ENCODE data around the gene PIH1D1.
"Not testable (repeated sequence)": the region's sequence is repeated elsewhere in the genome, so short reads cannot be mapped to it uniquely, and the experiment has no call there.

PIH1D1 gene

DNA sequence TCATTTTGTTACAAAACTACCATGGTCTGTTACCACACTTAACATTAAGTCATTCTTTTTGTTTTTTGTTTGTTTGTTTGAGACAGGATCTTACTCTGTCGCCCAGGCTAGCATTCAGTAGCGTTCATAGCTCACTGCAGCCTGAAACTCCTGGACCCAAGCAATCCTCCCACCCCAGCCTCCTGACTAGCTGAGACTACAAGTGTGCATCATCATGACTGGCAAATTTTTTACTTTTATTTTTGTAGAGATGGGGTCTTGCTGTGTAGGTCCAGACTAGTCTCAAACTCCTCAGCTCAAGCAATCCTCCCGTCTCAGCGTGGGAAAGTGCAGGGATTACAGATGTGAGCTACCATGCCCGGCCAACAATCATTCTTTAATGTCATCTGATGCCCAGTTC lies 4.7 kb upstream of the PIH1D1 start:
- Histone ChIP-seq H3K4me1 (ENCODE audit: control insufficient read depth in 1 of 2, insufficient read depth in 2 of 2, low read length in 2 of 2) (peaks cover 7 to 12% of the 10 kb centered on the region in 2 donors), H3K27me3 (ENCODE audit: control insufficient read depth in 1 of 2, insufficient read depth in 2 of 2, low read length in 2 of 2) (no peaks in the 10 kb centered on the region), H3K36me3 (ENCODE audit: control insufficient read depth in 1 of 2, insufficient read depth in 2 of 2, low read length in 2 of 2) (peaks cover 3 to 9% of the 10 kb centered on the region in 2 donors), H3K9ac (ENCODE audit: low read depth in 1 of 2, low read length in 2 of 2) (no peak overlapping the region), H3K4me3 (ENCODE audit: low read depth in 1 of 2, low read length in 2 of 2) (no peak overlapping the region), H3K9me3 (ENCODE audit: control insufficient read depth in 1 of 2, low read length in 2 of 2) (no peaks in the 10 kb centered on the region), H3K27ac (ENCODE audit: low read depth, low read length) (no peak overlapping the region)

DNA sequence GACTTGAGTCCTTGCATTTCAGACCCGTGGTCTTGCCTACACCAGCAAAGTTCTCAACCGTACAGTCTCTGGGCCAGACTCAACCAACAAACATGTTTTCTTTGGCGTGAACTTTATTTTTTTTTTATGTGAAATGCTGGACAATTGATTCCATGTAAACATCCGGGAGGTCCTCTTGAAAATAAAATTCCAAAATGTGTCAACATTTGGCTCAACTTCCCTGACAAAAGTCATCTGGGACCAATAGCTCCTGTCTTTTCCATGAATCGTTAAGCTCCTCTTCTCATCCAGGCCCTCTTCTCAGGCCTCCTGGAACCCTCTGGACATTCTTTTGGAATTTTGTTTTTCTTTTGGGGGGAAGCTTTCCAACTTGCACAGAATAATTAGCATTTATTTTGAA lies 4.2 kb upstream of the PIH1D1 start:
- Histone ChIP-seq H3K27me3 (ENCODE audit: control insufficient read depth in 1 of 2, insufficient read depth in 2 of 2, low read length in 2 of 2) (no peaks in the 10 kb centered on the region), H3K9me3 (ENCODE audit: control insufficient read depth in 1 of 2, low read length in 2 of 2) (no peaks in the 10 kb centered on the region), H3K27ac (ENCODE audit: low read depth, low read length) (no peak overlapping the region), H3K4me3 (ENCODE audit: low read depth in 1 of 2, low read length in 2 of 2) (no peak overlapping the region), H3K9ac (ENCODE audit: low read depth in 1 of 2, low read length in 2 of 2) (no peak overlapping the region), H3K36me3 (ENCODE audit: control insufficient read depth in 1 of 2, insufficient read depth in 2 of 2, low read length in 2 of 2) (peaks cover 3 to 8% of the 10 kb centered on the region in 2 donors), H3K4me1 (ENCODE audit: control insufficient read depth in 1 of 2, insufficient read depth in 2 of 2, low read length in 2 of 2) (peaks cover 8 to 14% of the 10 kb centered on the region in 2 donors)

DNA sequence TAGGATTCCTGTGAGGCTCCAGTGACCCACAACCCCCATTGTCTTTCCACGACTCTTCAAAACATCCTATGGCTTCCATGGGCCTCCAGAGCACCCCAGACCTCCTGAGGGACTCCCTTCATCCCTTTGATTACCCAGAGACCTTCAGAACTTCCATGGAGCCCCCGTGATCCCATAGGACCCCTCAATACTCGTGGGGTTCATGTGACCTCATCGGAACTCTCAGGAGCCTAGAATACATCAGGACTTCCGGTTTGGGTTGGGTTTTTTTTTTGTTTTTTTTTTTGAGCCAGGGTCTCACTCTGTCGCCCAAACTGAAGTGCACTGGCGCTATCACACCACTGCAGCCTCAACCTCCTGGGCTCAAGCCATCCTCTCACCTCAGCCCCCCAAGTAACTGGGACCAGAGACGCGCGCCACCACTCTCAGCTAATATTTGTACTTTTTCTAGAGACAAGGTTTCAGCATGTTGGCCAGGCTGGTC lies 2.2 kb upstream of the PIH1D1 start:
- H3K36me3 ChIP-seq (ENCODE audit: control insufficient read depth in 1 of 2, insufficient read depth in 2 of 2, low read length in 2 of 2) = peaks cover 0 to 10% of the 10 kb centered on the region in 2 donors
- H3K27me3 ChIP-seq (ENCODE audit: control insufficient read depth in 1 of 2, insufficient read depth in 2 of 2, low read length in 2 of 2) = no peaks in the 10 kb centered on the region
- H3K4me3 ChIP-seq (ENCODE audit: low read depth in 1 of 2, low read length in 2 of 2) = peak overlapping the region; percentile 80 to 88
- peaks cover 13 to 21% of the 10 kb centered on the region in 2 donors for H3K4me1 ChIP-seq (ENCODE audit: control insufficient read depth in 1 of 2, insufficient read depth in 2 of 2, low read length in 2 of 2)
- H3K27ac ChIP-seq (ENCODE audit: low read depth, low read length) = peak overlapping the region; percentile 93
- no peaks in the 10 kb centered on the region for H3K9me3 ChIP-seq (ENCODE audit: control insufficient read depth in 1 of 2, low read length in 2 of 2)
- peak overlapping the region; percentile 74 to 91 for H3K9ac ChIP-seq (ENCODE audit: low read depth in 1 of 2, low read length in 2 of 2)

- H3K27me3 ChIP-seq (ENCODE audit: control insufficient read depth in 1 of 2, insufficient read depth in 2 of 2, low read length in 2 of 2) = no peaks in the 10 kb centered on the region
- peak within 1 kb of the TSS; percentile 74 to 91 for H3K9ac ChIP-seq (ENCODE audit: low read depth in 1 of 2, low read length in 2 of 2)
- no peaks in the 10 kb centered on the region for H3K9me3 ChIP-seq (ENCODE audit: control insufficient read depth in 1 of 2, low read length in 2 of 2)
- peaks cover 13 to 16% of the 10 kb centered on the region in 2 donors for H3K4me1 ChIP-seq (ENCODE audit: control insufficient read depth in 1 of 2, insufficient read depth in 2 of 2, low read length in 2 of 2)
- peaks cover 0 to 16% of the 10 kb centered on the region in 2 donors for H3K36me3 ChIP-seq (ENCODE audit: control insufficient read depth in 1 of 2, insufficient read depth in 2 of 2, low read length in 2 of 2)
- peak within 1 kb of the TSS; percentile 80 to 88 for H3K4me3 ChIP-seq (ENCODE audit: low read depth in 1 of 2, low read length in 2 of 2)
- H3K27ac ChIP-seq (ENCODE audit: low read depth, low read length) = peak within 1 kb of the TSS; percentile 93
Measured at GRCh38 chr19:49453013-49453756, 1.6 kb upstream of the PIH1D1 start, which contains the start of gene ALDH16A1. ALDH16A1 (plus strand) TSS chr19:49453225; CDS start chr19:49453332, 107 bp downstream.

GRCh38 chr19:49450405-49450804 lies 1.2 kb downstream of the PIH1D1 start:
- H3K36me3 ChIP-seq (ENCODE audit: control insufficient read depth in 1 of 2, insufficient read depth in 2 of 2, low read length in 2 of 2) = peaks cover 0 to 18% of the 10 kb centered on the region in 2 donors
- H3K4me3 ChIP-seq (ENCODE audit: low read depth in 1 of 2, low read length in 2 of 2) = peak overlapping the region; percentile 42 to 96
- no peaks in the 10 kb centered on the region for H3K27me3 ChIP-seq (ENCODE audit: control insufficient read depth in 1 of 2, insufficient read depth in 2 of 2, low read length in 2 of 2)
- H3K4me1 ChIP-seq (ENCODE audit: control insufficient read depth in 1 of 2, insufficient read depth in 2 of 2, low read length in 2 of 2) = peaks cover 13 to 15% of the 10 kb centered on the region in 2 donors
- H3K9ac ChIP-seq (ENCODE audit: low read depth in 1 of 2, low read length in 2 of 2) = peak overlapping the region; percentile 32 to 93
- no peak overlapping the region for H3K27ac ChIP-seq (ENCODE audit: low read depth, low read length)
- no peaks in the 10 kb centered on the region for H3K9me3 ChIP-seq (ENCODE audit: control insufficient read depth in 1 of 2, low read length in 2 of 2)

DNA sequence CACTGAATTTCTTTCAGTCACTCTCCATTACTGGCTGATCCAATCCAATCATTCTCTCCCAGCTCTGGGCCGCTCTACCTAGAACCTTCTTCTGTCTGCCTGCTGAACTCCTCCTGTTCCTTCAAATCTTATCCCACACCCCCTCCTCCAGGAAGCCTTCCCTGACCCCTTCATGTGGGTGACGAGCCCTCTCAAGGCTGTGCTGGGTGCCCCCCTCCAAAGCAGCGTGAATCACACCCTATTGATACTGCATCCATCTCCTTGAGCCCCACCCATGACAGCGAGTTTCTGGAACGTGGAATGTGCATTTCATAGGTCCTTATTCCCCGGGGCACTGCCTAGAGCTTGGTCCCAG lies 3.2 kb downstream of the PIH1D1 start:
- Histone ChIP-seq H3K9ac (ENCODE audit: low read depth in 1 of 2, low read length in 2 of 2) (no peak overlapping the region), H3K4me3 (ENCODE audit: low read depth in 1 of 2, low read length in 2 of 2) (no peak overlapping the region), H3K27ac (ENCODE audit: low read depth, low read length) (no peak overlapping the region), H3K4me1 (ENCODE audit: control insufficient read depth in 1 of 2, insufficient read depth in 2 of 2, low read length in 2 of 2) (peaks cover 5 to 9% of the 10 kb centered on the region in 2 donors), H3K27me3 (ENCODE audit: control insufficient read depth in 1 of 2, insufficient read depth in 2 of 2, low read length in 2 of 2) (no peaks in the 10 kb centered on the region), H3K9me3 (ENCODE audit: control insufficient read depth in 1 of 2, low read length in 2 of 2) (no peaks in the 10 kb centered on the region), H3K36me3 (ENCODE audit: control insufficient read depth in 1 of 2, insufficient read depth in 2 of 2, low read length in 2 of 2) (peaks cover 0 to 18% of the 10 kb centered on the region in 2 donors)

GRCh38 chr19:49447485-49448431 lies 3.9 kb downstream of the PIH1D1 start:
- Histone ChIP-seq H3K4me1 (ENCODE audit: control insufficient read depth in 1 of 2, insufficient read depth in 2 of 2, low read length in 2 of 2) (peaks cover 5 to 9% of the 10 kb centered on the region in 2 donors), H3K27ac (ENCODE audit: low read depth, low read length) (no peak overlapping the region), H3K36me3 (ENCODE audit: control insufficient read depth in 1 of 2, insufficient read depth in 2 of 2, low read length in 2 of 2) (peaks cover 0 to 18% of the 10 kb centered on the region in 2 donors), H3K4me3 (ENCODE audit: low read depth in 1 of 2, low read length in 2 of 2) (no peak overlapping the region), H3K27me3 (ENCODE audit: control insufficient read depth in 1 of 2, insufficient read depth in 2 of 2, low read length in 2 of 2) (no peaks in the 10 kb centered on the region), H3K9me3 (ENCODE audit: control insufficient read depth in 1 of 2, low read length in 2 of 2) (no peaks in the 10 kb centered on the region), H3K9ac (ENCODE audit: low read depth in 1 of 2, low read length in 2 of 2) (no peak overlapping the region)

GRCh38 chr19:49445997-49446396 lies 5.6 kb downstream of the PIH1D1 start:
- Histone ChIP-seq H3K9ac (ENCODE audit: low read depth in 1 of 2, low read length in 2 of 2) (no peak overlapping the region), H3K27ac (ENCODE audit: low read depth, low read length) (no peak overlapping the region), H3K9me3 (ENCODE audit: control insufficient read depth in 1 of 2, low read length in 2 of 2) (no peaks in the 10 kb centered on the region), H3K27me3 (ENCODE audit: control insufficient read depth in 1 of 2, insufficient read depth in 2 of 2, low read length in 2 of 2) (peaks cover 1 to 11% of the 10 kb centered on the region in 2 donors), H3K4me1 (ENCODE audit: control insufficient read depth in 1 of 2, insufficient read depth in 2 of 2, low read length in 2 of 2) (peaks cover 9 to 11% of the 10 kb centered on the region in 2 donors), H3K4me3 (ENCODE audit: low read depth in 1 of 2, low read length in 2 of 2) (no peak overlapping the region), H3K36me3 (ENCODE audit: control insufficient read depth in 1 of 2, insufficient read depth in 2 of 2, low read length in 2 of 2) (peaks cover 0 to 18% of the 10 kb centered on the region in 2 donors)

- not testable (repeated sequence) for H3K4me1 ChIP-seq (ENCODE audit: control insufficient read depth in 1 of 2, insufficient read depth in 2 of 2, low read length in 2 of 2)
Measured at GRCh38 chr19:49444100-49444700, 7.4 kb downstream of the PIH1D1 start.

More at GRCh38 chr19:49444100-49444700, 7.4 kb downstream of the PIH1D1 start:
- H3K36me3 ChIP-seq (ENCODE audit: control insufficient read depth in 1 of 2, insufficient read depth in 2 of 2, low read length in 2 of 2) = peaks cover 0 to 11% of the 10 kb centered on the region in 2 donors
- H3K27ac ChIP-seq (ENCODE audit: low read depth, low read length); H3K9ac ChIP-seq (ENCODE audit: low read depth in 1 of 2, low read length in 2 of 2); H3K9me3 ChIP-seq (ENCODE audit: control insufficient read depth in 1 of 2, low read length in 2 of 2): not testable (repeated sequence)
- peaks cover 19 to 29% of the 10 kb centered on the region in 2 donors for H3K27me3 ChIP-seq (ENCODE audit: control insufficient read depth in 1 of 2, insufficient read depth in 2 of 2, low read length in 2 of 2)
- peak overlapping the region in 1 of 2 donors; percentile 84 for H3K4me3 ChIP-seq (ENCODE audit: low read depth in 1 of 2, low read length in 2 of 2)
